AG04449 (cell line): ENCODE data around the gene PHLDA3.

ENCODE experiments used
- CTCF ChIA-PET: fragments of 350-600 bp; formaldehyde crosslinking; extraction: SDS; loops from one replicate; lab custom pipeline; 2021; ENCODE audit warnings: antibody characterized with exemption; lab: Yijun Ruan, JAX
- POLR2A ChIA-PET: fragments of 400-600, 350-600 bp; formaldehyde crosslinking; extraction: SDS; loops from one replicate; lab custom pipeline; 2020; ENCODE audit warnings: antibody characterized with exemption, inconsistent platforms; lab: Yijun Ruan, JAX
- DNase-seq: peaks from one replicate; pipeline ENCODE4 v3.0.0-alpha.2; 2010; ENCODE audit warnings: low read depth, low spot score
- H3K4me3 ChIP-seq: 2 replicates; pipeline ENCODE4 v1.5.1; 2011; ENCODE audit warnings: low read depth, mild to moderate bottlenecking, control low read depth, low read length
- TF ChIP-seq, protein P1 (sequence below): IDR thresholded peaks from one replicate; pipeline ENCODE4 v1.5.1; 2011; ENCODE audit warnings: mild to moderate bottlenecking, moderate library complexity, low read length, control low read depth, inconsistent platforms; ENCODE audit not compliant: insufficient read depth; ENCODE audit errors: missing control alignments

The PHLDA3 gene

DNA sequence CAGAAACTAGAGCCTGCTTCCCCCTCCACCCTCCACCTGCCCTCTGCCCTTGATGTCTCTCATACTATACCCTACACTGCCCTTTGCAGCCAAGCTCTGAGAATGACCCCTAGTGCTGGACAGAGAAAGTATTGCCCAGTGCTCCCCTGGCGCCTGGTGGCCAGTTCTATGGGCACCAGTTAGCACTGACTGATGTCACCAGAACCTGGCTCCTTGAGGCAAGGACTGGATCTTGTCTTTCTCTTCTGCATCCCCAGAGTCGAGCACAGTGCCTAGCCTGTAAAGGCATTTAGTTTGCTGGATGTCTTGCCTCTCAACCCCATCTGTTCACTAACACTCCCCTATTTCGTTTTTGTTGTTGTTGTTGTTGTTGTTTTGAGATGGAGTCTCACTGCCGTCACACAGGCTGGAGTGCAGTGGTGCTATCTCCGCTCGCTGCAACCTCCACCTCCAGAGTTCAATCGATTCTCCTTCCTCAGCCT, 5.9 kb downstream of the PHLDA3 start:
- TF ChIP-seq, protein P1, sequence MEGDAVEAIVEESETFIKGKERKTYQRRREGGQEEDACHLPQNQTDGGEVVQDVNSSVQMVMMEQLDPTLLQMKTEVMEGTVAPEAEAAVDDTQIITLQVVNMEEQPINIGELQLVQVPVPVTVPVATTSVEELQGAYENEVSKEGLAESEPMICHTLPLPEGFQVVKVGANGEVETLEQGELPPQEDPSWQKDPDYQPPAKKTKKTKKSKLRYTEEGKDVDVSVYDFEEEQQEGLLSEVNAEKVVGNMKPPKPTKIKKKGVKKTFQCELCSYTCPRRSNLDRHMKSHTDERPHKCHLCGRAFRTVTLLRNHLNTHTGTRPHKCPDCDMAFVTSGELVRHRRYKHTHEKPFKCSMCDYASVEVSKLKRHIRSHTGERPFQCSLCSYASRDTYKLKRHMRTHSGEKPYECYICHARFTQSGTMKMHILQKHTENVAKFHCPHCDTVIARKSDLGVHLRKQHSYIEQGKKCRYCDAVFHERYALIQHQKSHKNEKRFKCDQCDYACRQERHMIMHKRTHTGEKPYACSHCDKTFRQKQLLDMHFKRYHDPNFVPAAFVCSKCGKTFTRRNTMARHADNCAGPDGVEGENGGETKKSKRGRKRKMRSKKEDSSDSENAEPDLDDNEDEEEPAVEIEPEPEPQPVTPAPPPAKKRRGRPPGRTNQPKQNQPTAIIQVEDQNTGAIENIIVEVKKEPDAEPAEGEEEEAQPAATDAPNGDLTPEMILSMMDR: peak; percentile 26
- ChIA-PET CTCF (interaction anchor here (1.2 to 11.3 kb wide), 5 partner anchors 10 to 49 kb away, joined by 3 to 119 read pairs (median 25); no protein-coding TSS in a partner anchor), POLR2A (interaction anchor here (1.9 to 2.5 kb wide), 2 partner anchors 15 to 27 kb away, joined by 5 to 13 read pairs; no protein-coding TSS in a partner anchor)
- H3K4me3 ChIP-seq: no peak overlapping the region
- no peak for DNase-seq

DNA sequence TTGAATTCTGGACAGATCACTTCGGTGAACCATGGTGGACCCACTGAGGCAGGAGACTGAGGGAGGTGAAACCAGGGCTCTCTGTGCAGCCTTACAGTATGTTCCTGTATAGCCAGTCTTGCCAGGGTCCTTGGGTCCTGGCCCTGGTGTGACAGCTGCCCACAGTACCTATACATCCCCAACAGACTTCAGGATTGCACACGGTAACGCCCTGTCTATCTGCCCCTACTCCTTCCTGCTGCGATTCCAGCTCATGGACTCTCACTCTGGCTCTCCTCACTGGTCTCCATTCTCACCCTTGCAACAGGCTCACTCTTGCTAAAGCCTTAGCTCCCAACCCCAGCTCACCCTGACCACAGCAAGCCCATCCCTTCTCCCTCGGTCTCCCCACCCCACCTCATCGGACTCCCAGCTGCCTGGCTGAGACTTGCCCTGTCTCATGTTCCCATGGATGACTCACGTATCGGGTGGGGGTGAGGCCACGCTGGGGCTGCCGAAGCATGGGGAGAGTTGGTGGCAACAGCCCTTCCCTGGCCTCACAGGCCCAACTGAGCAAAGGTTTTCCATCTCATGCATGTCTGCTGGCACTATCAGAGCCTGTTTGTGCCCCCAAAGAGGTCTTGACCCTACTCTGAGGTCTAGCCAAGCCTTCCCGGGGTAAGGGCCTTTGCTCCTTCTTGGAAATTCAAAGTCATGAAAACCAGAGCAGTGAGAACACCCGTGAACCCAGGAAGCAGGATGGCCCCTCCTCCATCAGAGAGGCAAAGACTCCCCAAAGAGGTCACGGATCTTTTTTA, 7.1 kb downstream of the PHLDA3 start:
- peak; percentile 96 for DNase-seq
- H3K4me3 ChIP-seq: peak overlapping the region; percentile 15
- POLR2A ChIA-PET: interaction anchor here (1.0 to 2.5 kb wide), 8 partner anchors 9 to 45 kb away, joined by 3 to 13 read pairs (median 8); partner anchors contain the start of gene CSRP1
- TF ChIP-seq, protein P1: no peak
- CTCF ChIA-PET: interaction anchor here (1.1 to 11.3 kb wide), 7 partner anchors 9 to 50 kb away, joined by 3 to 119 read pairs (median 6); no protein-coding TSS in a partner anchor

DNA sequence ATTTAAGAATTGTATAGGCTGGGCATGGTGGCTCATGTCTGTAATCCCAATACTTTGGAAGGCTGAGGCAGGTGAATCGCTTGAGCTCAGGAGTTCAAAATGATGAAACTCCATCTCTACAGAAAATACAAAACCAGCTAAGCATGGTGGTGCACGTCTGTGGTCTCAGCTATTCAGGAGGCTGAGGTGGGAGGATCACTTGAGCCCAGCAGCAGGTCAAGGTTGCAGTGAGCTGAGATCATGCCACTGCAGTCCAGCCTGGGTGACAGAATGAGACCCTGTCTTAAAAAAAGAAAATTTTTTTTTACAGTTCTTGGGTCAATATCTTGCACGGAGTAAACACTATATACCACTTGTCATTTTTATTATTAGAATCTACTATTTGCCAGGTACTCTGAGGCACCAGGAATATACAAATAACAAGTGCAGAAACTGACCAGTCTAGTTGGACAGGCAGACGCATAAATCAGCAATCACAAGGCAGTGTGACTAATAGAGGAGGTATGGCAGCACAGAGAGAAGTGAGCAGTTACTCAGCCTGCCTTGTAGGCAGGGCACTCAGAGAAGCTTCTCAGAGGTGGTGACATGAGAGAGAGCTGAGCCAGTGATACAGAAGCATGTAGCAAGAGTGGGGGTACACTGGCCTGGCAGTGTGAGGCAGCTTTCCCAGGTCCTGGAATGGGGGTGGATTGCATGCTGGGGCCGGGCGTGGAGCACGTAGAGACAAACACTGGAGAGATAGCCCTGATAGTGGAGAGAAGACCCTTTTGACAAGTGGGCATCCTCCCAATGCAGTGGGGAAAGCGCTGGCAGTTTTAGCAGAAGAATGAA, 8.0 kb downstream of the PHLDA3 start:
- peak overlapping the region; percentile 15 for H3K4me3 ChIP-seq
- POLR2A ChIA-PET: interaction anchor here (0.9 to 2.5 kb wide), 10 partner anchors 8 to 46 kb away, joined by 3 to 13 read pairs (median 6); partner anchors contain the start of genes CSRP1 and PHLDA3
- TF ChIP-seq, protein P1: no peak
- CTCF ChIA-PET: interaction anchor here (1.1 to 11.3 kb wide), 7 partner anchors 8 to 51 kb away, joined by 3 to 119 read pairs (median 6); no protein-coding TSS in a partner anchor
- peak; percentile 96 for DNase-seq

DNA sequence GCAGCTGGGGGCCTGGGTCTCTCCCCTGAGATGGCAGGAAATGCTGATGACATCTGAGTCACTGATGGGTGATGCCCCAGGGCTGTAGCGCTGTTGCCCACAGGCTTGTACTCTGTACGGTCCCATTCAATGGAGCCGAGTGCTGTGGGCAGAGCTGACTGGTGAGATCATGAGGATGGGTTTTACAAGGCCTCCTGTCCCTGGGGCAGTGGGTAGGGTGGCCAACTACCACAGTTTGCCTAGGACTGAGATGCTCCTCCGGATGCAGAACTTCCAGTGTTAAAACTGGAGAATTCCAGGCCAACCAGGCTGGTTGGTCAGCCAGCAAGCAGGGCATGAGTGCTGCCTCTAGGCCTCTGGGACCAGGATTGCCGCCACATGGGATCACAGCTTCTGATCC, 9.2 kb downstream of the PHLDA3 start:
- CTCF ChIA-PET: interaction anchor here (1.2 to 11.3 kb wide), 4 partner anchors 12 to 53 kb away, joined by 3 to 119 read pairs (median 46); no protein-coding TSS in a partner anchor
- POLR2A ChIA-PET: interaction anchor here (1.2 to 1.7 kb wide), 2 partner anchors 10 to 47 kb away, joined by 5 to 6 read pairs; partner anchors contain the start of genes CSRP1 and PHLDA3
- TF ChIP-seq, protein P1: no peak
- H3K4me3 ChIP-seq: no peak overlapping the region
- DNase-seq: no peak

DNA sequence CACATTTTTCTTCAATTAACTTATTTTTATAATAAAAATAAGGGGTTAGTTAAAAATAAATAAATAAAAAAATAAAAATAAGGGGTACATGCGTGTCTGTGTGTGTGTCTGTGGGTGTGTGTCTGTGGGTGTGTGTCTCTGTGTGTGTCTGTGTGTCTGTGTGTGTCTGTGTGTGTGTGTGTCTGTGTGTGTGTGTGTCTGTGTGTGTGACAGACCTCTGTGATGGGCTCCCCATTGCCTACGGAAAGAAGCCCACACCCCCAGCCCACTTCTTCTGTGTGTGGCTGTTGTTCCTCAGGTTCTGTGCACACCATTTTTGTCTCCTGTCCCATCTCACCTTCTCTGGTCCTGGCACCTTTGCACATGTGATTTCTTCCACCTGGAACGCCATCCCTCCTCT, 9.9 kb downstream of the PHLDA3 start:
- H3K4me3 ChIP-seq: no peak overlapping the region
- TF ChIP-seq, protein P1: no peak
- no peak for DNase-seq
- ChIA-PET POLR2A (interaction anchor here (1.2 kb wide), 1 partner anchor 11 kb away, joined by 6 read pairs; the partner anchor contains the start of gene PHLDA3), CTCF (interaction anchor here (5.0 to 11.3 kb wide), 3 partner anchors 12 to 53 kb away, joined by 25 to 119 read pairs (median 67); no protein-coding TSS in a partner anchor)
